ENCODE measurements around the gene FANCL.
"Not testable (repeated sequence)": the region's sequence is repeated elsewhere in the genome, so short reads cannot be mapped to it uniquely, and the experiment has no call there.

The FANCL gene

GRCh38 chr2:58241546-58241864, 380 bp upstream of the FANCL start:
- peak overlapping the region; percentile 75 to 95 (median 84) for H3K4me2 ChIP-seq
- no peaks in the 10 kb centered on the region for H3K36me3 ChIP-seq
- H3K4me1 ChIP-seq: peaks cover 6 to 22% (median 15%) of the 10 kb centered on the region in 10 experiments
- peaks cover 0 to 9% (median 0%) of the 10 kb centered on the region in 11 experiments; a peak in 1 of 22 replicates for H4K20me1 ChIP-seq
- H3K4me3 ChIP-seq: peak overlapping the region; percentile 71 to 89 (median 80)
- no peaks in the 10 kb centered on the region for H3K27me3 ChIP-seq
- H3K27ac ChIP-seq: peak overlapping the region; percentile 63 to 90 (median 84); a peak in 21 of 22 replicates
- H3K9me3 ChIP-seq (replicated peaks in 1 of 11): peaks cover 0 to under 1% (median 0%) of the 10 kb centered on the region in 11 experiments; a peak in 1 of 22 replicates
- TF ChIP-seq Cebpa-rat (IDR thresholded peaks at IDR 0.05): no peak
- H3K9ac ChIP-seq: peak overlapping the region; percentile 79 to 90 (median 86)

DNA sequence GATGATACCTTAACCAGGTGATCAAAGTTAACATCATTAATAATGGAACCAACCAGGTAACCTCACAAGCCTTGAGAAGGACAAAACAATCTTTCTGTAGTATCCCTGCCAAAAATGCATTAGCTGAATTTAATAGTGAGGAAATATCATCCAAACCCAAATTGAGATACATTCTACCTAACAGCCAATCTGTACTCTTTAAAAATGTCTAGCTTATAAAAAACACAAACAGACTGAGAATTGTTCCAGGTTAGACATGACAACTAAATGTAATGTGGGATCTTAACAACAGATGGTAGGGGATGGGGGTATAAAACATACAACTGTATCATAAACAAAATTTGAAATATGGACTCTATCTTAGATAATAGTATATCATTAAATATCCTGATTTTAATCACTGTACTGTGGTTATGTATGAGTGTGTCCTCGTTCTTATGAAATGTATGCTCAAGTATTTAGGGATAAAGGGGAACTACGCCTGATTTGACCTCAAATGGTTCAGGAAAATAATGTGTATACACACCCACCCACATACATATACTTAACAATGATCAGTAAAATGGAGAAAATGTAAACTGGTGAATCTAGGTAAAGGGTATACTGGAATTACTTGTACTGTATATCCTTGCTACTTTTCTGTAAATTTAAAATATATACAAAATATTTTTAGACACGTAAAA, 1.7 kb downstream of the FANCL start:
- peaks cover 0 to 6% (median 0%) of the 10 kb centered on the region in 11 experiments; a peak in 3 of 22 replicates for H3K36me3 ChIP-seq
- no peak overlapping the region for H3K9ac ChIP-seq
- no peak overlapping the region for H3K27ac ChIP-seq
- peaks cover 0 to 15% (median 6%) of the 10 kb centered on the region in 11 experiments; a peak in 9 of 22 replicates for H3K9me3 ChIP-seq (replicated peaks in 1 of 11)
- peak overlapping the region in 1 of 10 experiments; percentile 10; a peak in 3 of 20 replicates for H3K4me3 ChIP-seq
- peak overlapping the region in 9 of 11 experiments; percentile 22 to 95 (median 75); a peak in 16 of 22 replicates for H3K4me2 ChIP-seq
- TF ChIP-seq Cebpa-rat (IDR thresholded peaks at IDR 0.05): no peak
- H3K4me1 ChIP-seq: peaks cover 6 to 22% (median 15%) of the 10 kb centered on the region in 10 experiments
- H4K20me1 ChIP-seq: peaks cover 0 to 14% (median 0%) of the 10 kb centered on the region in 11 experiments; a peak in 3 of 22 replicates
- H3K27me3 ChIP-seq: no peaks in the 10 kb centered on the region

DNA sequence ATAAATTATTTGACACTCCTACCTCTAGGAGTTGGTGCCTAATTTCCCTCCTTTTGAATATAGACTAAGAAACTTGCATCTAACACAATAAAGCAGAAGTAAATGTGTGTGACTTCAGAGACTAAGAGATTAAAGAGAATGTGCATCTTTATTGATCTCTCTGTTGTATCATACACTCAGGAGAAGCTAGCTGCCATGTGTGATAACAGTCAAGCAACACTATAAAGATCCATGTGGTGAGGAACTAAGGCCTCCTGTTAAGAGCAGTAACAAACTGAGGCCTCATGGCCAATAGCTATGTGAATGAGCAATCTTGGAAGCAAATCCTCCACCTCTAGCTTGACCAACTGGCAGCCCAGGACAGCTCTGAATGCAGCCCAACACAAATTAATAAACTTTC, 3.4 kb downstream of the FANCL start:
- Histone ChIP-seq H3K4me1 (peaks cover 6 to 22% (median 15%) of the 10 kb centered on the region in 10 experiments), H3K9ac (no peak overlapping the region), H3K4me2 (peak overlapping the region in 2 of 11 experiments; percentile 15 to 95; a peak in 1 of 22 replicates), H4K20me1 (peaks cover 0 to 14% (median 0%) of the 10 kb centered on the region in 11 experiments; a peak in 3 of 22 replicates), H3K27me3 (no peaks in the 10 kb centered on the region), H3K27ac (no peak overlapping the region), H3K4me3 (no peak overlapping the region), H3K36me3 (peaks cover 0 to 6% (median 0%) of the 10 kb centered on the region in 11 experiments; a peak in 3 of 22 replicates), H3K9me3 (replicated peaks in 1 of 11) (peaks cover 0 to 15% (median 6%) of the 10 kb centered on the region in 11 experiments; a peak in 9 of 22 replicates)
- TF ChIP-seq Cebpa-rat (IDR thresholded peaks at IDR 0.05): no peak

DNA sequence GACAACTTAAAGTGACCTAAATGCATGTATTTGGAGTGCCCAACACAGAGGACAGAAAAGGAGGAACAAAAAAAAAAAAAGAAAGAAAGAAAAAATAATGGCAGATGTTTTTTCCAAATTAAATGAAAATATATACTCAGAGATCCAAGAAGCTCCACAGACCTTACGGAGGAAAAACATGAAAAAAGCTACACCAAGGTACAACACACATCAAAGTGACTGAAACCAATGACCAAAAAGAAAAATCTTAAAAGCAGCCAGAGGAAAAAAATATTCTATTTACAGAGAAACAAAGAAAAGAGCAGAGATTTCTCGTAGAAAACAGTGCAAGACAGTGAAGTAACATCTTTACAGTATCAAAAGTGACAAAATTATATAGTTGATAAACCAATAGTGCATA, 5.1 kb downstream of the FANCL start:
- Histone ChIP-seq H3K27ac (no peak overlapping the region), H3K4me1 (peaks cover 6 to 22% (median 15%) of the 10 kb centered on the region in 10 experiments), H3K9ac (no peak overlapping the region), H3K4me2 (no peak overlapping the region), H4K20me1 (peaks cover 0 to 17% (median 0%) of the 10 kb centered on the region in 11 experiments; a peak in 3 of 22 replicates), H3K36me3 (peaks cover 0 to 10% (median 2%) of the 10 kb centered on the region in 11 experiments; a peak in 5 of 22 replicates), H3K9me3 (replicated peaks in 1 of 11) (peaks cover 0 to 15% (median 6%) of the 10 kb centered on the region in 11 experiments; a peak in 9 of 22 replicates), H3K4me3 (no peak overlapping the region), H3K27me3 (no peaks in the 10 kb centered on the region)
- no peak for TF ChIP-seq Cebpa-rat (IDR thresholded peaks at IDR 0.05)

DNA sequence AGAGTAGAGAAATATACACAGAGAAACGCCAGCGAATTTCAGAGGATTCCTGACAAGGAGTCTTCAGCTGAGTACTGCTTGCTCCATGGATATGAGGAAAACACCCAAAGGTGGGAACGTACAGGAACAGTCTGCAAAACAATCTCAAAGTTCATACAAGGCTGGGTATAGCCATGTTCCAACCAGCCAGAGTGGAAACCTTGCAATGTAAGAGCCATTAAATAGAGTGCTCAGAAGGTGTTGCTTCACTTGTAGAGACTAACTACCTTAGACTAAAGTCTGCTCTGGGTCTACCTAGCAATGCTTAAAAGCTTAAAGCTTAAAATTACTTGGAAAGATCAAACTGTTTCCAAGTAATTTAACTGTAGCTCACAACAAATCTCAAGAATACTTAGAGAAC, 6.0 kb downstream of the FANCL start:
- peaks cover 0 to 15% (median 6%) of the 10 kb centered on the region in 11 experiments; a peak in 9 of 22 replicates for H3K9me3 ChIP-seq (replicated peaks in 1 of 11)
- H4K20me1 ChIP-seq: peaks cover 0 to 20% (median 0%) of the 10 kb centered on the region in 11 experiments; a peak in 3 of 22 replicates
- H3K4me3 ChIP-seq: no peak overlapping the region
- peaks cover 0 to 13% (median 4%) of the 10 kb centered on the region in 11 experiments; a peak in 7 of 22 replicates for H3K36me3 ChIP-seq
- H3K27ac ChIP-seq: no peak overlapping the region
- H3K27me3 ChIP-seq: no peaks in the 10 kb centered on the region
- TF ChIP-seq Cebpa-rat (IDR thresholded peaks at IDR 0.05): no peak
- peaks cover 2 to 17% (median 11%) of the 10 kb centered on the region in 10 experiments for H3K4me1 ChIP-seq
- H3K9ac ChIP-seq: no peak overlapping the region
- no peak overlapping the region for H3K4me2 ChIP-seq

DNA sequence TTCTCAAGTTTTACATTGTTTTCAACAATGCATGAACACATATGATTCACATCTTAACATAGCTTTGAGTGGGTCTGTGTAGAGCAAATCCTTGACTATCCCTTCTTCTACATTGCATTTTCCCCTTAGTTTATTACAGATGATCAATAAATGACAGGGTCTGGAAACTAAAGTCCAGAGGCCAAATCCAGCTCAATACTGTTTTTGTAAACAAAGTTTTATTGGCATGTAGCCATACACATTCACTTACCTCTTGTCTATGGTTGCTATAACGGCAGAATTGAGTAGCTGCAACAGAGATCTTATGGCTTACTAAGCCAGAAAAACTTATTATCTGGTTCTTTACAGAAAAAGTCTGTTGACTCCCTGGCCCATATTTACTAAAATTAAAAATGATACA, 12.8 kb downstream of the FANCL start:
- Histone ChIP-seq H3K4me3 (no peak overlapping the region), H3K27me3 (no peaks in the 10 kb centered on the region), H3K9ac (no peak overlapping the region), H4K20me1 (peaks cover 0 to 12% (median 0%) of the 10 kb centered on the region in 11 experiments; a peak in 3 of 22 replicates), H3K36me3 (peaks cover 9 to 32% (median 15%) of the 10 kb centered on the region in 11 experiments; a peak in 19 of 22 replicates), H3K27ac (no peak overlapping the region), H3K4me2 (no peak overlapping the region), H3K4me1 (no peaks in the 10 kb centered on the region), H3K9me3 (replicated peaks in 1 of 11) (no peaks in the 10 kb centered on the region)
- no peak for TF ChIP-seq Cebpa-rat (IDR thresholded peaks at IDR 0.05)

GRCh38 chr2:58227171-58227917, 13.8 kb downstream of the FANCL start:
- Histone ChIP-seq H3K4me1 (no peaks in the 10 kb centered on the region), H3K4me2 (no peak overlapping the region), H3K36me3 (peaks cover 9 to 32% (median 15%) of the 10 kb centered on the region in 11 experiments; a peak in 19 of 22 replicates), H3K27ac (no peak overlapping the region), H3K9me3 (replicated peaks in 1 of 11) (no peaks in the 10 kb centered on the region), H4K20me1 (peaks cover 0 to 12% (median 0%) of the 10 kb centered on the region in 11 experiments; a peak in 3 of 22 replicates), H3K4me3 (no peak overlapping the region), H3K27me3 (no peaks in the 10 kb centered on the region), H3K9ac (no peak overlapping the region)
- no peak for TF ChIP-seq Cebpa-rat (IDR thresholded peaks at IDR 0.05)

GRCh38 chr2:58221909-58222308, 19.2 kb downstream of the FANCL start:
- Histone ChIP-seq H3K9ac (no peak overlapping the region), H3K4me3 (no peak overlapping the region), H3K27ac (no peak overlapping the region), H3K4me2 (no peak overlapping the region), H4K20me1 (no peaks in the 10 kb centered on the region; a peak in 1 of 22 replicates), H3K4me1 (no peaks in the 10 kb centered on the region), H3K36me3 (peaks cover 2 to 38% (median 25%) of the 10 kb centered on the region in 11 experiments; a peak in 21 of 22 replicates), H3K9me3 (replicated peaks in 1 of 11) (no peaks in the 10 kb centered on the region), H3K27me3 (no peaks in the 10 kb centered on the region)
- no peak for TF ChIP-seq Cebpa-rat (IDR thresholded peaks at IDR 0.05)

DNA sequence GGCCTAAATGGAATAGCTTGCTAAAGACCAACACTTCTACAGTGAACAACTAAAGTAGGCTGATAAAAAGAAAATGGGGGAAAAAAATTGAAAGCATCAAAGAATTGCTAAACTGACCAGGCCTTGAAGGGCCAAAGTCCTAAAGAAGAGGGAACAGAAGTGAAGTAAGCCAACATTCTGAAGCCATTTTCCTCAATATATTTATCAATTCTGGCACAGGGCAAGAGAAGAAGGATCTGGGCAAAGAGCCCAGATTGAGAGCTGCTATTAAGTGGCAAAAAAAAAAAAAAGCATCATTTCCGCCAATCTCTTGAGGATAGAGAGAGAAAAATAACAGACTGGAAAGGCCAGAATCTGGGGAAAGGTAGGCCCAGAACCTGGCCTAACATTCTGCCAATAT, 25.7 kb downstream of the FANCL start:
- Histone ChIP-seq H4K20me1 (no peaks in the 10 kb centered on the region), H3K4me2 (no peak overlapping the region), H3K4me1 (no peaks in the 10 kb centered on the region), H3K4me3 (no peak overlapping the region), H3K9ac (no peak overlapping the region), H3K36me3 (peaks cover 30 to 88% (median 73%) of the 10 kb centered on the region in 11 experiments), H3K27me3 (no peaks in the 10 kb centered on the region), H3K9me3 (replicated peaks in 1 of 11) (peaks cover 28 to 44% (median 35%) of the 10 kb centered on the region in 11 experiments), H3K27ac (no peak overlapping the region)
- no peak for TF ChIP-seq Cebpa-rat (IDR thresholded peaks at IDR 0.05)

DNA sequence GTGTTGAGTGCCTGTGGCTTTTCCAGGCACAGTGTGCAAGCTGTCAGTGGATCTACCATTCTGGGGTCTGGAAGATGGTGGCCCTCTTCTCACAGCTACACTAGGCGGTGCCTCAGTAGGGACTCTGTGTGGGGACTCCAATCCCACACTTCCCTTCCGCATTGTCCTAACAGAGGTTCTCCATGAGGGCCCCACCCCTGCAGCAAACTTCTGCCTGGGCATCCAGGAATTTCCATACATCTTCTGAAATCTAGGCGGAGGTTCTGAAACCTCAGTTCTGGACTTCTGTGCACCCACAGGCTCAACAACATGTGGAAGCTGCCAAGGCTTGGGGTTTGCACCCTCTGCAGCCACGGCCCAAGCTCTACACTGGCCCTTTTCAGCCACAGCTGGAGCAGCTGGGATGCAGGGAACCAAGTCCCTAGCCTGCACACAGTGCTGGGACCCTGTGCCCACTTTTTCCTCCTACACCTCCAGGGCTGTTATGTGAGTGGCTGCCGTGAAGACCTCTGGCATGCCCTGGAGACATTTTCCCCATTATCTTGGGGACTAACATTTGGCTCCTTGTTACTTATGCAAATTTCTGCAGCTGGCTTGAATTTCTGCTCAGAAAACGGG, 30.1 kb downstream of the FANCL start:
- H3K27me3 ChIP-seq, H3K9ac ChIP-seq, H3K4me1 ChIP-seq, H3K4me2 ChIP-seq, H4K20me1 ChIP-seq, H3K27ac ChIP-seq: not testable (repeated sequence)
- peaks cover 30 to 67% (median 59%) of the 10 kb centered on the region in 11 experiments for H3K36me3 ChIP-seq
- peak overlapping the region in 1 of 10 experiments; percentile 18; a peak in 1 of 20 replicates for H3K4me3 ChIP-seq
- peaks cover 32 to 50% (median 41%) of the 10 kb centered on the region in 11 experiments for H3K9me3 ChIP-seq (replicated peaks in 1 of 11)

Measured in BLaER1 treated with 17β-estradiol and CSF1 and Interleukin-3, amounts not matched to agents 10 nM and 100 nM (cell line).